Panc1 (cell line): ENCODE measurements around the gene SERPINB1.

ENCODE experiments used
- POLR2AphosphoS5 ChIP-seq: IDR thresholded peaks from 2 replicates; pipeline ENCODE4 v1.6.1; 2012; ENCODE audit warnings: mild to moderate bottlenecking, low read depth, low read length, moderate library complexity
- REST ChIP-seq, 2 experiments: IDR thresholded peaks; 2 replicates each; pipeline ENCODE4 v1.6.1; 2011 to 2012; ENCODE audit warnings: low read depth in 2 of 2, control low read depth in 1 of 2, low read length in 1 of 2, mild to moderate bottlenecking in 1 of 2, moderate library complexity in 1 of 2; ENCODE audit not compliant: insufficient read depth in 1 of 2
- TF ChIP-seq, protein P1 (sequence below): fragments of 450-650 bp; IDR thresholded peaks from 2 replicates; pipeline ENCODE4 v1.5.1; 2017; ENCODE audit warnings: mild to moderate bottlenecking

- TF ChIP-seq POLR2AphosphoS5 (no peak), REST (IDR thresholded peaks at IDR 0.05; ENCODE audit: insufficient read depth in 1 of 2, low read depth in 2 of 2, low read length in 1 of 2) (no peak)
- TF ChIP-seq, protein P1, sequence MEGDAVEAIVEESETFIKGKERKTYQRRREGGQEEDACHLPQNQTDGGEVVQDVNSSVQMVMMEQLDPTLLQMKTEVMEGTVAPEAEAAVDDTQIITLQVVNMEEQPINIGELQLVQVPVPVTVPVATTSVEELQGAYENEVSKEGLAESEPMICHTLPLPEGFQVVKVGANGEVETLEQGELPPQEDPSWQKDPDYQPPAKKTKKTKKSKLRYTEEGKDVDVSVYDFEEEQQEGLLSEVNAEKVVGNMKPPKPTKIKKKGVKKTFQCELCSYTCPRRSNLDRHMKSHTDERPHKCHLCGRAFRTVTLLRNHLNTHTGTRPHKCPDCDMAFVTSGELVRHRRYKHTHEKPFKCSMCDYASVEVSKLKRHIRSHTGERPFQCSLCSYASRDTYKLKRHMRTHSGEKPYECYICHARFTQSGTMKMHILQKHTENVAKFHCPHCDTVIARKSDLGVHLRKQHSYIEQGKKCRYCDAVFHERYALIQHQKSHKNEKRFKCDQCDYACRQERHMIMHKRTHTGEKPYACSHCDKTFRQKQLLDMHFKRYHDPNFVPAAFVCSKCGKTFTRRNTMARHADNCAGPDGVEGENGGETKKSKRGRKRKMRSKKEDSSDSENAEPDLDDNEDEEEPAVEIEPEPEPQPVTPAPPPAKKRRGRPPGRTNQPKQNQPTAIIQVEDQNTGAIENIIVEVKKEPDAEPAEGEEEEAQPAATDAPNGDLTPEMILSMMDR = no peak
Observed at GRCh38 chr6:2782356-2782708, 59.3 kb downstream of the SERPINB1 start.
